GM13977 (cell line): ENCODE data around the gene TNNT1.

ENCODE experiments used
- DNase-seq: peaks from one replicate; pipeline ENCODE4 v3.0.0; 2012; ENCODE audit warnings: low spot score
- in situ Hi-C: fragments of 300-500 bp; cut with MboI; formaldehyde crosslinking; loops from one replicate; pipeline ENCODE4 v1.12.0; 2022; ENCODE audit warnings: low sequenced_read_pairs, low pct_unique_long_range_greater_than_20kb, mixed read lengths, inconsistent platforms; ENCODE audit not compliant: unreplicated experiment
- TF ChIP-seq, protein P1 (sequence below): IDR thresholded peaks from 2 replicates; pipeline ENCODE4 v1.5.1; 2012; ENCODE audit warnings: mild to moderate bottlenecking, control low read depth; ENCODE audit not compliant: insufficient read depth; ENCODE audit errors: extremely low read depth, missing control alignments

The TNNT1 gene

DNA sequence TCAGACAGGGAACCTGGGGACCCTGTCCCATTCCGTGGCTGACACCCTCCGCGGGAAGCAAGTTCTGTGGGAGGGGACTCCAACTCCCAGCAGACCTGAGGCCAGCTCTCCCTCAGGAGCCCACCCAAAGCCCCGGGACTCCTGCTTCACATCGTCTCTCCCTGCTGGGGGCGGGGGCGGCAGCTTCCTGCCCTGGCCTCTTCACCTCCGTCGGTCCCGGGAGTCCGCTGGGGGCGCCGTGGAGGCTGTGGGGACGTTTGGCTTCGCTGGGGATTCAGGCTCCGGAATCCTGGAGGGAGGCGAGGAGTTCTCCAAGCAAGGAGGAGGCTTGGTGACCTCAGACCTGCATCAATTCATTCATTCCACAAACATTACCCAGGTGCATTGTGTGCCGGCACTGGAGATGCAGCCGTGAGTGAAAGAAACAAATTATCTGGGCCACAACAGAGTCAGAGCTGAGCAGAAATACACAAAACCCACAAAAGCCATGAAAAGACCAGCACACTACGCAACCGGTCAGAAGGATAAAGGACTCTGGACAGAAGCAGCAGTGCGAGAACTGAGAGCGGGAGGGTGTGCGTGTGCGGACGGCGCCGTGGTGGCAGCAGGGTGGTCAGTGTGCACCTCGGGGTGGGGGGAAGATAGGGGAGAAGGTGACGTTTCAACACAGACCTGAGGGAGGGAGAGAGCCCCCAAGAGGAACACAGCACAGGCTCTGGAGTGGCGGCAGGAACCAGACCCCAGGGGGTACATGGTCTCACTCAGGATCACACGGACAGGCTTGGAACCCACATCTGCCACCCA, 54.3 kb downstream of the TNNT1 start:
- TF ChIP-seq, protein P1, sequence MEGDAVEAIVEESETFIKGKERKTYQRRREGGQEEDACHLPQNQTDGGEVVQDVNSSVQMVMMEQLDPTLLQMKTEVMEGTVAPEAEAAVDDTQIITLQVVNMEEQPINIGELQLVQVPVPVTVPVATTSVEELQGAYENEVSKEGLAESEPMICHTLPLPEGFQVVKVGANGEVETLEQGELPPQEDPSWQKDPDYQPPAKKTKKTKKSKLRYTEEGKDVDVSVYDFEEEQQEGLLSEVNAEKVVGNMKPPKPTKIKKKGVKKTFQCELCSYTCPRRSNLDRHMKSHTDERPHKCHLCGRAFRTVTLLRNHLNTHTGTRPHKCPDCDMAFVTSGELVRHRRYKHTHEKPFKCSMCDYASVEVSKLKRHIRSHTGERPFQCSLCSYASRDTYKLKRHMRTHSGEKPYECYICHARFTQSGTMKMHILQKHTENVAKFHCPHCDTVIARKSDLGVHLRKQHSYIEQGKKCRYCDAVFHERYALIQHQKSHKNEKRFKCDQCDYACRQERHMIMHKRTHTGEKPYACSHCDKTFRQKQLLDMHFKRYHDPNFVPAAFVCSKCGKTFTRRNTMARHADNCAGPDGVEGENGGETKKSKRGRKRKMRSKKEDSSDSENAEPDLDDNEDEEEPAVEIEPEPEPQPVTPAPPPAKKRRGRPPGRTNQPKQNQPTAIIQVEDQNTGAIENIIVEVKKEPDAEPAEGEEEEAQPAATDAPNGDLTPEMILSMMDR, result no peak
- DNase-seq, result no peak
- in situ Hi-C loops, result no loop called here

DNA sequence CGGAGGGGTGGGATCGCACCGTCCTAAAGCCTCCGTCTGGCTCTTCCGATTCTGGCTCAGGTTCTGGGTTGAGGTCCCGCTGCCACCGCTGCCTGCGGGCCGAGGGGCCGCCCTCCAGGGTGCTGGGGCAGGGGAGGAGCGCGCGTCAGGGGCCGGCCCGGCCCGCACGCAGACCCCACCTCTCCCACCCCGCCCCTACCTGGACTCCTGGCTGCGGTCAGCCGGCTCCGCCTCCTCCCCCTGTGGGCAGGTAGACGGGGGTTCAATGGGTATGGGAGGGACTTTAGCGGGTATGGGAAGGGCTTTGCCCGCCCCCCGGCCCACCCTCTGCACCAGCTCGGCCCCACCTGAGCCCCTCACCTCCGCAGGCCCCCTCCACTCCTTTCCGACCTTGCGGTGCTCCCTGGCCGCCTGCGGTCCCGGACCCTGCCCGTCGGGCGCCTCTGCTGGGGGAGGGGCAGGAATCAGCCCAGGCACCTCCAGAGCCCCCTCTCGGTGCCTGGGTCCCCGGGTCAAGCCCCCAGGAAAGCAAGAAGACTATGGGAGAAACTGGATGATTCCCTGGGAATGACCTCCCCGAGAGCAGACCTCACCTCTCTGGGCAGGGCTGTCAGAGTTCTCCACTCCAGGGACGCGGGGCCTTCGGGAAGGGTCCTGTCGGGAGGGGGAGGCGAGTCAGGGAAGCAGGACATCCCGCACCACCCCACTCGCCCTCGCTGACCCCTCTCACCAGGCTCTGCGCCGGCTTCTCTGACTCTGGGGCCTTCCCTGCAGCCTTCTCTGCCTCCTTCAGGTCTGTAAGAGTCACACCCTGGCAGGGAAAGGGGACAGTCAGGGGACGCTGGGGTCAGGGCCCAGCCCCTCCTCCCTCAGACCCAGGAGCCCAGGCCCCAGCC, 56.3 kb downstream of the TNNT1 start:
- TF ChIP-seq, protein P1, result no peak
- no peak for DNase-seq
- in situ Hi-C loops, result no loop called here

DNA sequence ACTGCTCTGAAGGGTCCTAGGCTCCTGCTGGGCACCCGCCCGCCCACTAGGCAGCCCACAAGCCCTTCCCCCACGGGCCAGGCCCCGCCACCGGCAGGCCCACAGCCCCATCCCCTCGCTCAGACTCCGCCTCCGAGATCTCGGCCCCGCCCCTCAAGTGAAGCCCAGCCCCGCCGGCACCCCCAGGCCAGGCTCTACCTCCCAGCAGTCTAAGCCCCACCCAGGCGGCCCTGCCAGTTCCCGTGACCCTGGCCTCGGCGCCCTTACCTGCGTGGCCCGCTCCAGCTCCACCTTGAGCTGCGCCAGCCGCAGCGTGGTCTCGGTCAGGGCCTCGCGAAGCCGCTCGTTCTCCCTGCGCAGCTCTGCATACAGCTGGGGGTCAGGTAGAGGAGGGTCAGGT, 57.1 kb downstream of the TNNT1 start:
- TF ChIP-seq, protein P1, result no peak
- DNase-seq, result no peak
- in situ Hi-C loops, result no loop called here

DNA sequence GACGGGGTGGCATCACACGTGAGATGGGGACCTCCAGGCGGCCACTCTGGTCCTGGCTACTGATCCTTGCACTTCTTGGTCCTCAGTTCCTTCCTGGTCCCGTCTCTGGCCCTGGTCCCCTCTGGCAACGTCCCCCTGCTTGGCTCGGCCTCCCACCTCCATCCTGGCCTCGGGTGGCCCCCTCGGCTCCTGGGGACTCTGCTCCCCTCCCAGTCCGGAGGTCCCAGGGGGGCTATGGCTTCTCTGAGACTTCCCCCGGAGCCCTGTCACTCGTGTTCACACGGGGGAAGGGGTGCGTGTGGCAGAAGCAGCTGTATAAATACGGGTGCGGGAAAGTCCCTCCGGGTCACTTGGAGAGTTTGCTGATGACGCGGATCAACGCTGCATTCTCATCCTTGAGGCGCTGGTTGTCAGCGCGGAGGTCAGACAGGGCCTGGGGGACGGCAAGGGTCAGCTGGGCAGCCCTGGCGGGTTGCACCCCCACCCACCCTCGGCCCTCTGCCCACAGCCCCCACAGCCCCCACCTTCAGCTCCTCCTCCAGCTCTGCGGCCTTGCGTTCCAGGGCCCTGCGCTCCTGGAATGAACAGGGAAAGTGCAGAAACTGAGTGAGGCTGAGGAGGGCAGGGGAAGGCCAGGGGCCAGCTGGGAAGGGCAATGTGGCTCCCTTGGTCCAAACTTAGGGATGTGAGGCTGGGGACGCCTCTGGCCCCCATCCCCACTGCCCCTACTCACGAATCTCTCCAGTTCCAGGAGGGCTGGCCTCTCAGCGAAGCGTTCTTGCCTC, 57.7 kb downstream of the TNNT1 start:
- in situ Hi-C loops, result no loop called here
- TF ChIP-seq, protein P1, result no peak
- DNase-seq, result no peak

DNA sequence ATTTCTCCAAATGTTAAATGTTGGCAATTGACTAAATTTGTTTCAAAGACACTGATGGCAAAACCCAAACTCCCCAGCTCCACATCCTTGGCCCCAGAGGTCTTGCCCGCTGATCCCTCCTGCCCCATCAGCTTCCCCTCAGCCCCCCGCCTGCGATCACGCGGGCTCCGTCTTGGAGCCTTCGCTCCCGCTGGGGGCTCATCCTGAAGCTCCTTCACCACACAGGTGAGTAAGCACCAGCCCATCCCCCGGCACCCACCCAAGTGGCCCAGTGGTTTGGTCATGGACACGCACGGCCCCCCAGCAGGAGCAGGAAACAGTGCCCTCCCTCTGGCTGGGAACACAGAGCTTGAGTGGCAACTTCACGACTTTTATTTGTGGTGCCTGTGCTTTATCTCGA, 58.4 kb downstream of the TNNT1 start:
- TF ChIP-seq, protein P1, result no peak
- in situ Hi-C loops, result no loop called here
- no peak for DNase-seq

DNA sequence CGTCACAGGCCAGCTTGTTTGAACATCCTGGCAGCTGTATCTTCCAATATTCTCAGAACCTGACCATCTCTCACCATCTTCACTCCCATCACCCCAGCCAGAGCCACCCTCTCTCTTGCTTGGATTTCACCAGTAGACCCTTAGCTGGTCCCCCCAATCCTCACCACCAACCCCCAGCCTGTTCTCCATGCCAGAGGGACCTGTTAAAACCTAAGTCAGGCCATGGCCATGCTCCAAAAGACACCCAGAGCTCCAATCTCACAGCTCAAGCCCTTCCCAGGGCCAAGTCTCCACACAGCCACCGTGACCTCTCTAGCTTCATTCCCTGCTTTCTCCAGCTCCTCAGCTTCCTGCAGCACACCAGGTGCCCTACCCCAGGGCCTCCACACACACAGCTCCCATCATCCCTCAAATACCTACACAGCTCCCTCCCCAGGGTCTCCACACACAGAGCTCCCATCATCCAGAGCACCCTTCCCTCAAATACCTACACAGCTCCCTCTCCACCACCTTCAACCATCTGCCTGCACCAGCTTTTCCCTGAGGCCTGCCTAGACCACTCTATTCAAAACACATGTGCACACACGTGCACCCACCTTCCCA, 59.6 kb downstream of the TNNT1 start:
- DNase-seq, result no peak
- in situ Hi-C loops, result no loop called here
- TF ChIP-seq, protein P1, result no peak
